Head of caudate nucleus (tissue), 42 donors: ENCODE data around the gene DISP3.

Source experiments
- DNase-seq, 42 donors: peaks; one replicate each; pipeline versions ENCODE4 v3.0.0 to v3.0.0-alpha.2; 2020 to 2021; ENCODE audit warnings: mixed read lengths in 7 of 42
- intact Hi-C: fragments of 100-400 bp; cut with DNase I; formaldehyde crosslinking; loops from one replicate; pipeline ENCODE4 v1.15.0; 2022

DISP3 gene

DNA sequence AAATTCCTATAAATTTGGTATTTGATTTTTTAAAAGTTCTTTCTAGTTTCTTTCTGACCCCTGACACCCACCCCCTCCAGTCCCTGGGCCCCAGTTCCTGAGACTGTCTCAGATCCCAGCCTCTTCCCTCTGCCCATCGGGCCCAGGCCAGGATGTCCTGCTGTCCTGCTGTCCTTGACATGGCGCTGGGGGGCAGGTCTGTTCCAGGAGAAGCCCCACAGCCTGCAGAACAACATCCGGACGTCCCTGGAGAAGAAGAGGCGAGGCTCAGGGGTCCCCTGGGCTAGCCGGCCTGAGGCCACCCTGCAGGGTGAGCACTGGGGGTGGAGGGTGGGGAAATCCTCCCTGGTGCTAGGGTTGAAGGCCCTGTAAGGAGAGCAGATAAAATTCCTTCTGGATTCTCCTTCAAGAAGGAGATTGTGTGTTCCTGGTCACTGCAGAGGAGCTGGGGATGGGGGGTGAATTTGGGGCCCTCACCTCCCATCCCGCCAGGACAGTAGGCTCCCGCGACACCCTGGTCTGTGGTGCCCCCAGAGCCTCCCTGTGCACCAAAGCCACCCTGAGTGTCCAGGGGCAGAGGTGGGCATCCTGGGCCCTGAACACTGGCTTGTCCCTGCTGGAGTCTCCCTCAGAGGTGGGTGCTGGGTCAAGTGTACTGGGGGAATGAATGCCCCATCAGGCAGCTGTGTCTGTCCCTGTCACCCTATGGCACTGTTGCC, 45.0 kb downstream of the DISP3 start:
- DNase-seq = peak in 8 of 42 donors; percentile 3 to 29 (median 8)
- intact Hi-C loops = no loop called here

DNA sequence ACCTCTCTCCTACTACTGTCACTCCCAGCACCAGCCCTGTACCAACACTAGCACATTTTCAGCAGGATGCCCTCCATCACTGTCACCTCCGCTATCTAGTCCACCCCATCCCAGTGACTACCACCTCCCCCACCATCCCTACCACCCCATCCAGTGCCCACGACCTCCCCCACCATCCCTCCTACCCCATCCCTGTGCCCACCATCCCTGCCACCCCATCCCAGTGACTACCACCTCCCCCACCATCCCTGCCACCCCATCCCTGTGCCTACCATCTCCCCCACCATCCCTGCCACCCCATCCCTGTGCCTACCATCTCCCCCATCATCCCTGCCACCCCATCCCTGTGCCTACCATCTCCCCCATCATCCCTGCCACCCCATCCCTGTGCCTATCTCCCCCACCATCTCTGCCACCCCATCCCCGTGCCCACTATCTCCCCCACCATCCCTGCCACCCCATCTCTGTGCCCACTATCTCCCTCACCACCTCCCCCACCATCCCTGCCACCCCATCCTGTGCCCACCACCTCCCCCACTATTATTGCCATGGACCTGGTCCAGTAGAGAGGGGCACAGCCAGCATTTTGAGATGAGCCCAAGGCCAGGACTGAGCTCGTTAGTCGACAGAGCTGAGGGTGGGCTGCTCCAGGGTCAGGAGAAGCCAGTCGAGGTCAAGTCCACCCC, 45.7 kb downstream of the DISP3 start:
- intact Hi-C loops = no loop called here
- peak in 5 of 42 donors; percentile 2 to 23 (median 11) for DNase-seq

DNA sequence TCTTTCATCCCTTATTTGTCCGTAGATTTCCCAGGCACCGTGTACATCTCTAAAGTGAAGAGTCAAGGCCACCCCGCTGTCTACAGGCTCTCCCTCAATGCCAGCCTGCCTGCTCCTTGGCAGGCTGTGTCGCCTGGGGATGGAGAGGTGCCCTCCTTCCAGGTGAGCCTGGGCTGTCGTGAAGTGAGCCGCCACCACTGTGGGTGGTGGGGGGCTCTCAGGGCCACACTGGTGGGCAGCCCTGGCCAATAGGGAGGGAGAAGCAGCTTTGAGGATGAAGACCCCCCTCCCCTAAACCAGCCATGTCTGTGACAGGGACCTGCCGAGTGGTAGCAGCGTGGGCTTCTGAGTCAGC, 46.2 kb downstream of the DISP3 start:
- DNase-seq = peak in 3 of 42 donors; percentile 5 to 16 (median 14)
- intact Hi-C loops = no loop called here

DNA sequence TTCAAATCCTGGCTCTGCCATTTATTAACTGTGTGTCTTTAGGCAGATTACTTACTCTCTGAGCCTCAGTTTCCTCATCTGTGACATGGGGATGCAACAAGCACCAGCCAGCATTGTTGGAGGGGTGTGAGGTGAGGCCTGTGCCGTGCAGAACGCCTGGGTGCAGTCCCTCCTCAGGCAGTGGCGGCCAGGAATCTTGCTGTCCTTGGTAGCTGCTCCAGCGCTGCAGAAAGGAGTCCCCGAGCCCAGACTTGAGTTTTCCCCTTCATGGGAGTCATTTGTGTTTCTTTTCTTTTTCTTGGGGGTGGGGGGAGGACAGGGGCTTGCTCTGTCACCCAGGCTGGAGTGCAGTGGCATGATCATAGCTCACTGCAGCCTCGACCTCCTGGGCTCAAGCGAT, 46.6 kb downstream of the DISP3 start:
- intact Hi-C loops = no loop called here

DNA sequence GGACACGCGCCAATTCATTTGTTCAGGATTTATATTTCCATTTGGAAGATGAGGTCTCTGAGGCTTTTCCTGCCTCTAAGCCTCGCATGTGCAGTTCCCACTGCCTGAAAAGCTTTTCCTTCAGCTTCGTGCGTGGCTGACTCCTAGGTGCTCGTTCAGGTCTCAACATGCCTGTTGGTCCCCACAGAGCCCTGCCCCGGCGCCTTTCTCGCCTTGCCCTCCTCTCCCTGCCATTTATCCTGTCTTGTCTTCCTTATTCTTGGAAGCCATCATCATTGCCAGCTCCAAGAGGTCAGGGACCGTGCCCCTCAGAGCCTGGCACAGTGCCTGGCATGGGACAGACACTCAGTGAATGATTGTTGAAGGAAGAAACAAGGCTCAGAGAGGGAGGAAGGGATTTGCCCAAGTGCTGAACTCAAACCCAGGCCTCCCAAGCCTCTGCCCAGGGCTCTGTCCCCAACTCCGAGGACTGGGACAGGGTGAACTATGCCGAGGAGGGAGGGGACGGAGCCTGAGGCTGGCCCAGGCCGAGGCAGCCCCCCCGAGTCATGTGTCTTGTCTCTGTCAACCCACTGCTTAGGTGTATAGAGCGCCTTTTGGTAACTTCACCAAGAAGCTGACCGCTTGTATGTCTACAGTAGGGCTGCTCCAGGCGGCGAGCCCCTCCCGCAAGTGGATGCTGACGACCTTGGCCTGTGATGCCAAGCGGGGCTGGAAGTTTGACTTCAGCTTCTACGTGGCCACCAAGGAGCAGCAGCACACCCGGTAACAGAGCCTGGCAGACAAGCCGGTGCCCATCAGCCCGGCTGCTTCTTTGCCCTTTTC, 47.3 kb downstream of the DISP3 start:
- DNase-seq = peak in 7 of 42 donors; percentile 4 to 40 (median 13)
- intact Hi-C loops = no loop called here

More for the DNA sequence above, 46.6 kb downstream of the DISP3 start:
- peak in 5 of 42 donors; percentile 2 to 25 (median 8) for DNase-seq

DNA sequence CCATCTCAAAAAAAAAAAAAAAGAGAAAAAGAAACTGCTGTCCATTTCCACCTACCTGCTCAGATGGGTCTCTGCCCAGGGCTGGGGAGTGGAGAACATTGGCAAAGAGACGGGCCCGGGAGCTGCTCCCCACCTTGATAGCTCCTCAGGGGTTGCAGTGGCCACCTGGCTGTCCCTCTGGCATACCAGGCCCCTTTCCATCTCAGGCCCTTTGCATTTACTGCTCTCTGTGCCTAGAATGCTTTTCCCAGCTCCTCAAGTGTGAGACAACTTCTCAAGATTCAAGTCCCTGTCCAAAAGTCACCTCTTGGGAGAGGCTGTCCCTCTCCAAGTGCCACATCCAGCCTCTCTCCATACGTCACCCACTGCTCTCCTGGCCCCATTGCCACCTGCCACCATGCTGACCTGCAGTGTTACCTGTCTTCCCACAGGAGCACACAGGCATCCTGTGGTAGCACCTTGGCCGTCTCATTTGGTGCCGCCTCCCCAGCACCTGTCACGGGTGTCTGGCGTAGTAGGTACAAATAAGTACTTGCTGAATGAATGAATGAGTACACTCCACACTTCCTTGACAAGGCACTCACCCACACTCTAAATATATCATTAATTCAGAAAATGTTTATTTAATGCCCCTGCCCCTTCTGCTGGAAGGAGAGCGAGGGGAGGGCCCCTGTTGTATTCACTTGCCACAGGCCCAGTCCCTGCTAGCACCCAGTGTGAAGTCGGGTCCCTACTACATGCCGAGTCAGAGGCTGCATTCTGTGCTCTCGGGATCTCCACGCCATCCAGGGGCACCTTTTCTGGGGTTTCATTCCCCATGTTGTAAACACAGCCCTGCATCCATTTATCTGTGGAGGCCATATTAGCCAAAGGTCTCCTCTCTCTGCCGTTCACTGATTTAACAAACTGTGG, 48.8 kb downstream of the DISP3 start:
- peak in 3 of 42 donors; percentile 8 to 36 (median 21) for DNase-seq
- intact Hi-C loops = no loop called here

DNA sequence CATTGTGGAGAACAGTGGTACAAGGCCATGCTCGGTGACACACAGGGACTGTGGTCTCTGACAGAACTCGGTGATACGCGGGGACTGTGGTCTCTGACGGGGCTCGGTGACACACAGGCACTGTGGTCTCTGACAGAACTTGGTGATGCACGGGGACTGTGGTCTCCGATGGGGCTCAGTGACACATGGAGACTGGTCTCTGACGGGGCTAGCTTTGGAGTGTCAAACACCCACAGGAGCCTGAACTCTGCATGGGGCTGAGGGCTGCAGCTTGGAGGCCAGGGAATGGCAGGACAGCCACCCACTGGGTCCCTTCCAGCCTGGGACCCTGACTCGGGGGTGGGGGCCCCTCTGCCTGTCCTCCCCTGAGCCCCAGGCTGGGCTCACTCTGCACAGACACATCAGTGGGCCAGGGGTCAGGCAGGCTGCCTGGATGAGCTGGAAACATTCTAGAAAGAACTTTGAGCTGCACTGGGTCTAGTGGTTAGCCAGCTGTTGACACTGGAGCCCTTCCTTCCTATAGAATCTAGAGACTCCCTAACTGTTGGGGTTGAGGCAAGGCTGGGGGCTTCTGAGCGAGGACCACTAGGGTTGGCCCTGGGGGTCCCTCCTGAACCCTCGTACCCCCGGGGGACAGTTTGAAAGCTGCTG, 49.8 kb downstream of the DISP3 start:
- peak in 1 of 42 donors; percentile 29 for DNase-seq
- intact Hi-C loops = no loop called here

DNA sequence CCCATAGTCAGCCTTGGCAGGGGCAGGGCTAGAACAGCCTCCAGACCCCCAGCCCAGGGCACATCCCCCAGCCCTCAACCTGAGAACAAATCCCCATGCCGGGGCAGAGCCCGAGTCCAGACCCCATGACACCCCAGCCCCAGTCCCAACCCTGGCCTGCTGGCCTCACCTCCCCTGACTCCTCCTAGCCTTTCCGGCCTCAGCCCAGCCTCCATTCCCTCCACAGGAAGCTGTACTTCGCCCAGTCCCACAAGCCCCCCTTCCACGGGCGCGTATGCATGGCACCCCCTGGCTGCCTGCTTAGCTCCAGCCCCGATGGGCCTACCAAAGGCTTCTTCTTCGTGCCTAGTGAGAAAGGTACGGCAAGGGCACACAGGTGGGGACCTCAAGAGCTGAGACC, 50.4 kb downstream of the DISP3 start:
- intact Hi-C loops = no loop called here
- peak in 1 of 42 donors; percentile 43 for DNase-seq

DNA sequence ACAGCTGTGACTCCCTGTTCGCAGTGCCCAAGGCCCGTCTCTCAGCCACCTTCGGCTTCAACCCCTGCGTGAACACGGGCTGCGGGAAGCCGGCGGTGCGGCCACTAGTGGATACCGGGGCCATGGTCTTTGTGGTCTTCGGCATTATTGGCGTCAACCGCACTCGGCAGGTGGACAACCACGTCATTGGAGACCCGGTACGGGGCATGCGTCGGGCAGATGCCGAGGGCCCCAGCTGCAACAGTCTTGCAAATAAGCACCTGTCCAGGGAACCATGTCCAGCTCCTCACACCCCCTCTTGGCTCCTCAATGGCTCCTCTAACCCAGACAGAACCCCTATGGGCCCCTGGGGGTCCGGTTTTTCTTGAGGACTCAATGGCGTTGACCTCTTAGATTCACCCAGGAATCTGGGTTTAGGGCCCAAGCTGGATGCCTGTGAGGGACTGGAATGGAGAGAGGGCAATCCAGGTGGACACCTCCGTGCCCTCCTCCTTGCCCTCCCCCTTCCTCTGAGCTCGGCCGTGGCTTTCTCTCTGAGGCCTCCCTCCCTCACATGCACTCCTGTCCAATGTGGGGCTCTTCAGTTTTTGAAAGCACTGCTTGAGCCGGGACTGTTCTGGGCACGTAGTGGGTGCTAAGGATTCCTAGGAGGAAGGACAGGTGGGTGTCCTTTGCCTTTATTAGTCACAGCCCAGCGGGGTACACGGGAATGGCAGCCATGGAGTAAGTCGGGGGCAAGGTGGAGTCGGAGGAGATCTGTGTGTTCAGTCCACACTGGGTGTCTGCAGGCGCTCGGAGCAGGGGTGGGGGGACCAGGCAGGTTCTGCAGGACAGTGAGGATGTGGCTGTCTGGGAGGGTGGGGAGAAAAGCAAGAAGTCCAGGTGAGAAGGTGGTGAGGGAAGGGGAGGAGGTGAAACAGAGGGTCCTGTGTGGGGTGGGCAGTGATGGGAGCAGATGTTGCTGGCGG, 51.1 kb downstream of the DISP3 start:
- peak in 7 of 42 donors; percentile 14 to 57 (median 43) for DNase-seq
- intact Hi-C loops = no loop called here

DNA sequence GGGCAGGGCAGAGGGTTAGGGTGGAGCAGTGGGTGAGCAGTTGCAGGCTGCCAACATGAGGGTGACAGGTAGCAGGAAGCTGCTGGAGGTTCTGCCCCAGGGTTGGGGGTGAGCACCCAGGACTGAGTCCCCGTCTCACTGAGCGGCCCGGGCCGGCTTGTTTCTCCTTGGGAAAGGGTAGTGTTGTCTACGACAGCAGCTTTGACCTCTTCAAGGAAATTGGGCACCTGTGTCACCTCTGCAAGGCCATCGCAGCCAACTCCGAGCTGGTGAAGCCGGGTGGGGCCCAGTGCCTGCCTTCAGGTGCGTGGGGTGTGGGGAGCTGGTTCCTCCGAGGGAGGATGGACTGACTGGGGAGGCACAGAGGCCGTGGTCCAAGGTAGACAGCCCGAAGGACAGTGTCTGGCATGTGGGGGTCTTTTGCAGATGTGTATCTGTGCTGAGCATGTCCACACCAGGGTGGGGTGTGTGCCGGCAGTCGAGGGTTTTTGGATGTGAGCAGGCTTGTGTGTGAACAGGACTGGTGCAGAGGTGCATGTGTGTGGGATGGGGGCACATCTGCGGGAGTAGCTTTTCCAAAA, 51.9 kb downstream of the DISP3 start:
- peak in 20 of 42 donors; percentile 15 to 56 (median 31) for DNase-seq

DNA sequence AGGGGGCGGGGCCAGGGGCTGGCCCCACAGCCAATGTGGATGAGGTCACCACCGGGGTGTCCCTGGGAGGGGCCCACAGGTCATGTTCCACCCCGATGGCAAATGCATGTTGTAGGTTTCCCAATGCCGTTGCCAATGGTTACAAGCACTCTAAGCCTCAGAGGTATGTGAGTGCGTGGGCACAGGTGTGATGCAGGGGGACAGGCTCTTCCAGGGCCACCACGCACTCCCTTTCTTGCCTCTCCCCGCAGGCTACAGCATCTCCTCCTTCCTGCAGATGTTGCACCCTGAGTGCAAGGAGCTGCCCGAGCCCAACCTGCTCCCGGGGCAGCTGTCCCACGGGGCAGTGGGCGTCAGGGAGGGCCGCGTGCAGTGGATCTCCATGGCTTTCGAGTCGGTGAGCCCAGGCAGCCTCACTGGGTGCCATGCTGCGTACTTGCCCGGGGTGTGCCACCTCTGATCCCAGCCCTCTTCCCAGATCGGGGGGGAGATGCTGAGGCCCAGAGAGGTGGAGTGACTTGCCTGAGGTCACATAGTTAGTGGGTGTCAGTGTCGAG, 52.4 kb downstream of the DISP3 start:
- peak; percentile 17 to 91 (median 64) for DNase-seq

More for the DNA sequence above, 51.9 kb downstream of the DISP3 start:
- intact Hi-C loops = no loop called here

DNA sequence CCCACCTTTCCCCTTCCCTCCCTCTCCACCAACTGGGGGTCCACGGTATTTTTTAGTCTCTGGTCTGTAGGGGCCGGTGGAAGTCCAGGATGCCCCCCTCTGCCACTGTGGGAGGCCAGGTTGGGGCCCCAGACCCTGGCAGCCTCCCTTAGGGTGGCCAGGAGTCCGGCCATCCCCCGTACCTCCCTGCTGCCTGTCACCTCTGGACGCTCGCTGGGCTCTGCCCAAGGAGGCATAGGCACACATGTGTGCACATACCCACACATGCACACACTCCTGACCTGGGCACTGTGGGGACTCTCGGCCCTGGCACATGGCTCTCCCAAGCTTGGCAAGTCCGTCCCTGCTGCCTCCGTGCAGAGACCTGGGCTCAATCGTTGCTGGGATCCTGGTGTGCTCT, 53.0 kb downstream of the DISP3 start:
- DNase-seq = no peak
- intact Hi-C loops = no loop called here

More for the DNA sequence above, 52.4 kb downstream of the DISP3 start:
- intact Hi-C loops = no loop called here

DNA sequence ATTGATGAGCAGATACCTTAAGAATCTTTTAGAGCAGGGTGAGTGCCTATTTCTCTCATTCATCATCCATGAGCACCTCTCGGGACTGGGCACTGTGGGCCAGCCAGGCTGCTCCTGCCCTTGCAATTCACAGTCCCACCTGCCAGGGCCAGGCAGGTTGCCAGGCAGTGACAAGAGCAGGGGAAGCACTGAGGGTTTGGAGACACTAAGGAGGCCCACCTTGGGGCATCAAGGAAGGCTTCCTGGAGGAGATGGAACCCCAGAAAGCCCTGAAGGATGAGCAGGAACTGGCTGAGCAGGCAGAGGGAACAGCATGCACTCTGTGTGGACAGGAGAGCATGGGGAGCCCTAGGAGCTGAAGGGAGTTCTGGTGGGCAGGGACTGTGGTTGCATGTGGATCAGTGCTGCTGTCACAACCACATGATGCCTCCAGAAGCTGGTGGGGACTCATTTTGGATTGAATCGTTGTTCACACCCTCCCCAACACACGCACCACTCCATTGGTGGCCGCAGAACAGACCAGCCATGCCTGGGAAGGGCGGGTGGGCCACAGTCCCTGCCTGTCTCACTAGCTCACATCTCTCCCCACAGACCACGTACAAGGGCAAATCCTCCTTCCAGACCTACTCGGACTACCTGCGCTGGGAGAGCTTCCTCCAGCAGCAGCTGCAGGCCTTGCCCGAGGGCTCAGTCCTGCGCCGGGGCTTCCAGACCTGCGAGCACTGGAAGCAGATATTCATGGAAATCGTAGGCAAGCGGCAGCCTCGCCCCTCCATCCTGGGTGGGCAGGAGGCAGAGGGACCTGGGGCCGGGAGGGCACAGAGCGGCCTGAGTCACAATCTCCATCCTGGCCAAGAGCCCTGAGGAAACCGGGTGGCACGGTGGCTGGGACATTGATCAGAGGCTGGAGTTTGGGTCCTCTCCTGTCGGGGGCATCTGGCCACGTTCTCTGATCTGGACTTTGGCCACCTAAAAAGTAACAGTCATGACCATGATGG, 55.1 kb downstream of the DISP3 start:
- no peak for DNase-seq
- intact Hi-C loops = no loop called here

DNA sequence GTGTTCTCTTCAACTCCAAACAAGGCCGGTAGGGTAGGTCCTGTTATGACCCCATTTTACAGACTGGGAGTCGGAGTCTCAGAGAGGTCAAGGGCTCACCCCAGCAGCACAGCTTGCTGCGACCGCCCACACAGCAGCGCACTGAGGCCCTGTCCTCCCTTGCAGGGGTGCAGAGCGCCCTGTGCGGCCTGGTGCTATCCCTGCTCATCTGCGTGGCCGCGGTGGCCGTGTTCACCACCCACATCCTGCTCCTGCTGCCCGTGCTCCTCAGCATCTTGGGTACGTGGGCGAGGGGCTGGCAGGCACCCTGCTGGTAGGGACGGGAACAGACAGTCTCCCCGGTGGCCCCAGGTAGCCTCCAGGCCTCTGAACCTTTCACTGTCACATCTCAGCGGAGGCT, 55.9 kb downstream of the DISP3 start:
- no peak for DNase-seq
- intact Hi-C loops = no loop called here

DNA sequence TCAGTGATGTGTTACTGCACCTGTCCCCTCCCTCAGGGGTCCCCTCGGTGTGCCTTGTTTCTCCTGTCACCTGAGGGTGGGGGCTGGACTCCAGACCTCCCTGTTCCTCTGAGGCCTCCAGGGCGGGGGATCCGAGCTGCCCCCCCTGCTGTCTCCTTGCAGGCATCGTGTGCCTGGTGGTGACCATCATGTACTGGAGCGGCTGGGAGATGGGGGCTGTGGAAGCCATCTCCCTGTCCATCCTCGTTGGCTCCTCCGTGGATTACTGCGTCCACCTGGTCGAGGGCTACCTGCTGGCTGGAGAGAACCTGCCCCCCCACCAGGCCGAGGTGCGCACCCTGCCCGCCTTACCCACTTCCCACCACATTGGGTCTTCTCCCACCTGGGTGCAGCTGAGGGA, 56.4 kb downstream of the DISP3 start:
- no peak for DNase-seq
- intact Hi-C loops = no loop called here
